T1000 (cell line): ENCODE data around the gene COMMD9.

Experiments
- DNase-seq: peaks from one replicate; lab custom pipeline; 2025; ENCODE audit warnings: mixed read lengths; lab: John Stamatoyannopoulos, UW

The COMMD9 gene

DNA sequence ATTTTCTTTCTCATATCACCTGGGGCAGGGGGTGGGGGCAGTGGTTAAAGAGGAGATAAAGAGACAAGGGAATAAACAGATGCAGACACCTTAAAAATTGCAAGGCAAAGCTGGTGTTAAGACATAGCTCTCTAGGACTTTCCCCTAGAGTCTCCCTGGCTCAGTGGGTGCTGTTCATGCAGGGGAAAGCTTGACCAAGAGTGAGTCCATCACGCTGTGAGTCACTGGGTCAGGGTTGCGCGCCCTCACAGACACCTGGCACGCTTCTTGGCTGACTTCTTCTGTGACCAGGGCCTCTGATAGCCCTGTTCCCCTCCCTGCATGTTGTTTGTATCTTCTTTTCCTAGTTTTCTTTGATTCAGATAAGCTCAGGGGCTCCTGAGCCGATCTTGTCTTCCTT lies 31.9 kb downstream of the COMMD9 start:
- no peak for DNase-seq

DNA sequence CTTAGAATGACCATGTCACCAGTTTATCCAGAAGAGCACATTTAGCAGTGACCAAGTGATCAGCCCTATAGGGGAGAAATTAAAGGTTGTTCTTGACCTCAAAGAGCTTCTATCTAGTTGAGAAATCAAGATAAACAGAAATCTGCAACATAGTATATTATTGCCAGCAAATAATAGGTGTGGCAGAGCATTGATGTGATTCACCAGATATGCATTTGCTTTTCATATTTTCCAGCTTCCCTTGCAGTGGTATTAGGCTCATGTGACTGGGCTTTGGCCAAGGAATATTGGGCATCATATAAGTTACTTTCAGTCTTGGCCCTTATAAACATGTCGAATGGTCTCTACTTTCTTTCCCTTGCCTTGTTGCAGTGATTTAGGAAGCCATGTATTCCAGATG lies 34.5 kb downstream of the COMMD9 start:
- no peak for DNase-seq

DNA sequence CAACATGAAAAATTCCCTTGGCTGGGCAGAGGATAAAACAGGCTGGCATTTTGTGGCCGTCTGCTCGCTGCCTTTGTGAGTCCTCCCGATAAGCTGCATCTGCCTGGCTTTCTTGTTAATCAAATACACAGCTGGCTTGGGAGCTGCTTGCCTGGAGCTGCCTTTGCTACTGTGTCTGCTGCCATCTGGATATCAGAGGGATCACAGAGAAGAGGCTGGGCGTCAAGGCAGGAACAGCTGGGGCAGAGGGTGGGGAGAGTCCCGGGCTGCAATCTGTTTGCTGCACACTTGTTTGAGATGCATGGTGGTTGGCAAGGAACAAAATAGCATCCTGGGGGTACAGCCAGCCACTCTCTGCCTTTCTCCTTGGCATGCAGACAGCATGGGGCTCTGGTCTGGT lies 36.0 kb downstream of the COMMD9 start:
- no peak for DNase-seq

DNA sequence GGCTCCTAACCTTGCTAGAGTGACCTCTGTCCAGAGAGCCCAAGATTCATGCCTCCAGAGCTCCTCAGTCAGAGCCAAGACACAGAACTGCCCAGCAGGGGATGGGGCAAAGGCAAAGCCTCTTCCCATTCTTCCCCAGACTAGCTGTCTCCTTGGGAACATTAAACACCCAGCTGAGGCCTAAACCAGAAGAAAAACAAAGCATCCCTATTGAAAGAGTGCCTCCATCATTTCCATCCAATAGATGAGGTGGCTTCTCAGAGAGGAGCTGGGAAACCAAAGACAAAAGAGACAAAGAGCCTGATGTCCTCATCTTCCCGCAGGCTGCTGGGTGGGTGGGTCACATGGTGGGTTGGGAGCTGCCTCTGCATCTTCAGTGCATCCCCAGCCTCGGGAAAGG lies 37.4 kb downstream of the COMMD9 start:
- no peak for DNase-seq

DNA sequence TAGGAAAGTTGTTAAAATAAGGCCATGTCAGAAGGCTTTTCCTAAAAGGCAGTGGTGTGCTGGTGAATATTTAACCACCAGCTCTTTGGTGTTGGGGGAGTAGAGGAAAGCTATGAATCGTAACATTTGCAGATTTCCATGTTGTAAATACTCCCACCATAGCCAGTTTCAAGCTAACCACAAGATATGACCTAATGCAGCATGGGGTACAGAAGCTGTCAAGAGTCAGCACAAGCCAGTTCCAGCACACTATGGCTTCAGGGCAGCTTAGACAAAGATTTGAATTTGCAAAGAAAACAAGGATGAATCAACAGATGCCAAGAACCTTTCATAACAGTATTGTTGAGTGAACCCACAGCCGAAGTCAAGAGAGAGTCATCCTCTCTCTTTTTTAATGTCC lies 40.0 kb downstream of the COMMD9 start:
- DNase-seq, result peak; percentile 39

DNA sequence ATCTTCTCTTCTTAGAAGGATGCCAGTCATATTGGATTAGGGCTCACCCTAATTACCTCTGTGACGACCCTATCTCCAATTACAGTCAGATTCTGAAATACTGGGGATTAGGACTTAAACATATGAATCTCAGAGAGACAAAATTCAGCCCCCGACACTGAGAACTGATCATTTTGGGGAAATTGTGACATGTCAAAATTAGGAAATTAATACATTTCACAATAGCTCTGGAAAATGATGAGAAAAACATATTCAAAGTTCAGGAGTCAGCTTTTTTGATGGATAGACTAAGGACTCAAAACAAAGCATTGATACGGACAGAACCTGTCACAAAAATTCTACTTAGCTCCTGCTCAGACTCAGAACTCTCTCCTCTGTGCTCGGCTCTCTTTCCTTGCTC lies 40.8 kb downstream of the COMMD9 start:
- DNase-seq, result no peak

DNA sequence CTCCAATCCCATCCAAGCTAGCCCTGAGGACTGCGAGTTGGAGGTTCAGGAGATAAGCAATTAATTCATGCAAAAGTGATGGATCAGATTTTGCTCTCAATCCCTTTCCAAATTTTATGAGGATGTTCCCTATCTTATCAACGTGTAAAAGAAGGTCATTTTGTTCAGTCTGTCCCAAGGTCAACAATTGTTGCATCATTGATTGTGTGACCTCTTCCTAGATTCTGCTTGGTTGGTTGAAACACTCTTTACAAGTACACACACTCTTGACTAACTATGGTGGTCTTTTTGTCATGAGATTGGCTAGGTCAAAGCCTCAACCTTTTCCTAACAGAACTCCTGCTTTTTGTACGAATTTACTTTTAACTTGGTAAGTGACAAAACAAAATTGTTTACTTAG lies 41.7 kb downstream of the COMMD9 start:
- no peak for DNase-seq

DNA sequence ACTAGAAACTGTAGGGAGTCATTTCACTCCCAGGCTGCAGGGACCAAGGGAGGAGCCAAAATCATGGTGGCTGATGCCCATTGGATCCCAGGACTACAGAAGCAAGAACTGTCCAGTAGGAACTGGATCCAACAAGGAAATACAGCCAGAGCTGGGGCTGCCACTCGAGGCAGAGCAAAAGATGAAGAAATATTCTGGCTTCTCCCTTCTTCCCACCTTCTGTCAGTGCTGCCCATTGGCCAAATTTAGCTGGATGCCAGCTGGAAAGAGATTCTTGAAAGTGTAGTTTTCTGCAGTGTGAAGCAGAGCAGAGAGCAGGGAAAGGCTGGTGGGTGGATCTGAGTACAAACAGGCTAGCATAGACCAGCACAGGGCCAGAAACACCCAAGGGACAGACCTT lies 45.6 kb downstream of the COMMD9 start:
- no peak for DNase-seq

DNA sequence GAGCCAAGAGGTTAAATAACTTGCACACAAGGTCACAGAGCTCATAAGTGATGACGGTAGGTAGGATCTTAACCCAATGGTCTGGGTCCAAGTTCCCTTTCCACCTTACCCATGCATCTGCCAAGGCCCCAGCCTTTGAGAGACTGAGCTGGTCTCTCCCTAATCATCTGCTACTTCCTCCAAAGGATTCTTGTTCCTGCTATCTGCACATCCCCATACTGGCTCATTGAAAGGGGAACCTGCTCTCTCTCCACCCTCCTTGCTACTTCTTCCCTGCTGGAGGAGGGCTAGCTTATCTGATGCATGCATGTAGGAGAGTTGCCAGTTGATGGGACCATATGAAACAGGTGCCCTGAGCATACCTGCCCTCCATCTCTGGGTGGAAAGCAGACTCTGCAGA lies 47.7 kb downstream of the COMMD9 start:
- no peak for DNase-seq

DNA sequence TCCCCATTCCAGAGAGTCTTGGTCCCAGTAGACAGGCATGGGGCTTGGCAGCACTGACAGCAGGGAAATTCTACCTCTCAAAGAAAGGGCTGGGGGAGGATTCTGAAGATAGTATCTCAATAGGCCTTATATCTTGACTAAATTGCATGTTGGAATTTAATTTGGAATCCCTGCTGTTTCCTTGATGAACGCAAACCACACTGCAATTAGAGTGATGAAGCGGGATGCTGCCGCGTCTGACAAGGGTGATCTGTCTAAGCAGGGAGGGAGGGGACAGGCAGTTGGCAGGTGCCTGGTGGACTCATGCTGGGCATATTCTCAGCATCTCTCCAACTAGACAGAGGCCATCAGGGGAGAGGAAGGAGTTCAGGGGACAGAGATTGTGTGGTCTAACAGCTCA lies 48.4 kb downstream of the COMMD9 start:
- no peak for DNase-seq

DNA sequence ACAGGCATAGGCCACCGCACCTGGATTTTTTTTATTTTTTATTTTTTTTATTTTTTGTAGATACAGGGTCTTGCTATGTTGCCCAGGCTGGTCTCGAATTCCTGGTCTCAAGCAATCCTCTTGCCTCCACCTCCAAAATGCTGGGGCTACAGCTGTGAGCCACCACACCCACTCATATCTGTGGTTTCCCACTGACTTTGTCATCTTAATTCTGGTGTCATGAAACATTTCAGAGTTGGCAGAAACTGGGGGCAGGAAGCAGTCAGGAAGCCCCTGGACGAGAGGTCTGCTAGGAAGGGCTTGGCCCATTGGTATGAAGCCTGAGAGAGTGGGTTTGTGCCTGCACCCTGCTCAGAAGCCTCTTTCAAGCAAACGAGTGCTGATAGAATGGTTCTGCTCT lies 49.1 kb downstream of the COMMD9 start:
- DNase-seq, result no peak

DNA sequence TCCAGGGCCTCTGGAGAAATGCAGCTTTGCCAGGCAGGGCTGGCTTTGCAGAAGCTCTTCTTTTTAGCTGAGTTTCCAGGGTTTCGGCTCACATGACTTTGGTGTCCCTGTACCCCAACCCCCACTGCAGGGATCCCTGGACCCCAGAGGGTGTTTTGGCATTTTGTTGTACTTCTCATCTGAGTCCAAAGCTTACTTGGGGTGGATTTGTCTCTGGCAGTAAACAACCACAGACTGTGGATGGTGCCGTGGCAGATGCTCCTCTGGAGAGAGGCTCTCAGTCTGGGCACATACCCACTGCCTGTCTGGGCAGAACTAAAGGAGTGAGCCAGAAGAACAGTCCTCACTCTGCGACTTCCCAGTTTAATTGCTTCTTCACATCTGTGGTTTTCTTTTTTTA lies 49.6 kb downstream of the COMMD9 start:
- no peak for DNase-seq

DNA sequence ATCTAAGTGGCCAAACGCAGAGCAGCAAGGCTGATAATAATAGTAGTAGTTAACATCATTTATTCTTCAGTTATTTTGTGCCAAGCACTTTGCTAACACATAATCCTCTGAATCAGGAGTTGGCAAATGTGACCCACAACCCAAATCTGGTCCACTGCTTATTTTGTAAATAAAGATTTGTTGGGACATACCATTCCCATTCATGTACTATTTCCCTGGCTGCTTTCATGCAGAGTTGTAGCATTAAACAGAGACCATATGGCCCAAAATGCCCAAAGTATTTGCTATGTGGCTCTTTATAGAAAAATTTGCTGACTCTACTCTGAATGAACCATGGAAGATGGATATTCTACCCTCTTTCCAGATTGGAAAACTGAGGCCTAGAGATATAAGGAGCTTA lies 50.3 kb downstream of the COMMD9 start:
- DNase-seq, result no peak

DNA sequence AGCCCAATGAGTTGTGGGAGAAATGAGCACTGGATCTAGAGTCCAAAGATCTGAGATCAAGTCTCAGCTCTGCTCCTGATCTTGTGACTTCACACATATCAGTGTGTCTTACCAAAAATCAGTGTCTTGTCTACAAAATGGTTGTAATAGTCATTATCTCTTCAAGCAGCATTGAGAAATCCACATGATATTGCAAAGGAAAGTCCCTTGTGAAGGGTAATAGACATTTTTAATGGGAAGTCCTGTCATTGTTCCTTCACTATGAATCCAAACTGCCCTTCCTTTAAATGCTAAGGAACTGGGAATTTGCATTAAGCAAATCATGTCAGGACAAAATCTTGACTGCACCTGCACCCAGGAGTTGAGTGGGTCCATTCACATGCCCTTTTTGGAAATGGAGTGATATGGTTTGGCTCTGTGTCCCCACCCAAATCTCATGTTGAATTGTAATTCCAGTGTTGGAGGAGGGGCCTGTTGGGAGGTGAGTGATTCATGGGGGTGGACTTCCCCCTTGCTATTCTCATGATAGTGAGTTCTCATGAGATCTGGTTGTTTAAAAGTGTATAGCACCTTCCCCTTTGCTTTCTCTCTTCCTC lies 51.1 kb downstream of the COMMD9 start:
- DNase-seq, result no peak

DNA sequence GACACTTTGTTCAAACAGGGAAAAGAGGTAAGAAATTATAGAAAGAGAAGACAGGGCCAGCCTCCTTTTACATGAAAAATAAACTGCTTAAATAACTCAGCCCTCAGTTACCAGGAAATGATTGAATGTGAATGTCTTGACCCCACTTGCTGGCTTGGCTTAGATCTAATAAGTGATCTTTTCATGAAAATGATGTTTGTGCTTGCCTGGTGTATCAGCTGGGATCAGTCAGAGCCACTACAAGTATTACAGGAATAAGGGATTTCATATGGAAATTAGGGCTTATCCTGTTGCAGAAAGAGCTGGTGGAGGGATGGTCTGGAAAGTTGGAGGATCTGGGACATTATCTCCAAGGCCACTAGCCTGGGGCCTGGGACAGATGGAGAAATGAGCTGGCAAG lies 51.8 kb downstream of the COMMD9 start:
- DNase-seq, result no peak

DNA sequence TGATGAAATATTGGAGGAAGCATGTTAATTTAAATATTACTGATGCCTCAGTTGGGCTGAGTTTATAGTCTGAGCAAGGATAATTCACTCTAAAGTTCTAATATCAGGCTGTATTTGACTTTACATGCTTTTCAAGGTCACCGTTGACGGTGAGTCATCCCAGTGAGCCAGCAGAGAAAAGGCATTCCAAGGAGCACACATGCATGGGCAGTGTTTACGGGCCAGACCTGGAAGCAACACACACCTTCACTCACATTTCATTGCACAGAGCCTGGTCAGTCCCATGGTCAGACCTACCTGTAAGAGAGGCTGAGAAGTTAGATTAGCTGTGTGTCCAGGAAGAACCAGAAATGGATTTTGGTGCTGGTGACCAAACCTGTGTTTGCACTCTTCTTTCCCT lies 53.5 kb downstream of the COMMD9 start:
- no peak for DNase-seq

DNA sequence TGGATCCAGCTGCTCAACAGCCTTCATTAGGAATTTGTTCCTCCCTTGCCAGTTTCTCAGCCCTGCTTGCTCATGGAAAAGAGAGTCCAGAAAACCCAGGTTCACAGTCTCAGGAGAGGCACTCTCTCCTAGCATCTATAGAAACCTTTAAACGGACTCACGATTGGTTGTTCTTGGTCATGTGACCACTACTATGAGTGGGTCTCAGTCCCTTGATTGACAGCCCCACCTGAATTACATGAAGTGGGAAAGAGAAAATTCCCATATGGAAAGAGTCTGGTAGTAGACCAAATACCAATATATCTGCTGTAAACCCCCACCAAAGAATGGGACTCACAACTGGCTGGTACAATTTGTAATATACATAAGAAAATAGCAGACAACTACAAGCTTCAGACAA lies 54.4 kb downstream of the COMMD9 start:
- no peak for DNase-seq

DNA sequence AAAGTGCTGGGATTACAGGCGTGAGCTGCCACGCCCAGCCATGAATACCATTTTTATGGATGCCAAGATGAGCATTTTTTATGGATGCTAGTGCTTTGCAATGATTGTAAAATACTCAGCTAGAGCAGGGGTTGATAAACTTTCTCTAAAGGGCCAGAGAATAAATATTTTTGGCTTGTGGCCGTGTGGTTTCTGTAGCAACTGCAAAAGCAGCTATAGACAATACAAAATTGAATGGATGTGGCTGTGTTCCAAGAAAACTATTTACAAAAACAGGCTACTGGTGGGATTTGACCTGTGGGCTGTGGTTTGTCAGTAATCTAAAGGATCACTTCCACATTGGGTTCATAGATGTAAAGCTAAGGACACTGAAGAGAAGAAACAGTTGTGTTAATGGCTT lies 56.0 kb downstream of the COMMD9 start:
- DNase-seq, result no peak

DNA sequence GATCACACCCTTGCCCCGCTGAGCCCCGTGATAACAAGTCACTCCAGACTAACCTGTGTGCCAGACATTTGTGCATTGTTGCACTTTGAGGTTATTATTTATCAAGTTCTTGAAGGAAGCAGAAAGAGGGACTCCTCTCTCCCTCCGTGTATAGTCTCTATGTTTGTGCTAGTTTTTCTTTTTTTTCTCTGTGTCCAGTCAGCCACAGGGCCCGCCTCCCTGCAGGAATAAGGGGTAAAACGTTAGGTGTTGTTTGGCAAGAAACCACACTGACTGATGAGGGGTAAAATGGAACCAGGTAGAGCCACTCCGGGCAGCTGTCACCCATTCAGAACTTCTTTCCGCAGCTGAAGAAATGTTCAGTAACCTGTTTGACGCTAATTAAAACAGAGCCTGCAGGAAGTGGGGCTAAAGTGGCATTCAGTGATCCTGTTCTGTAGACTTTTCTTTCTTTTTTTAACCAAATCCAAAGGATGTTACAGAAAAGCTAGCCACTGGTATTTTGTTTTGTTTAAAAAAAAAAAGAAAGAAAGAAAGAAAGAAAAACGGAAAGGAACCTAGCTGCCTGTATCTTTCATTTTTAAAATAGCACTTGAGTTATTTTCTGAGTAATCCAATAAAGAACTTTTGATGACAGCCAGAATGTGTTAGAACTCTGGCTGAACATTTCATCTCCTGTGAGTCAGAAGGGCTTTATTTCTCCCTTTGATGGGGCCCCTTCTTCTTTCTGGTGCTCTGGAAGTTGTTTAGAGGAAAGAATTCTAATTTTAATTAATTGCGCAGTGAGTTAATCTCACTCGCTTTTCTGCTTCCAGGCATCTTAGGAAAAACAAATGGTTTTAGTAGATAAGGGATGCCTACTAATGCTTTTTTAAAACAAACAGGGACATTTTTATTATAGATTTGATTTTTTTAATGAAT lies 58.2 kb downstream of the COMMD9 start:
- no peak for DNase-seq

DNA sequence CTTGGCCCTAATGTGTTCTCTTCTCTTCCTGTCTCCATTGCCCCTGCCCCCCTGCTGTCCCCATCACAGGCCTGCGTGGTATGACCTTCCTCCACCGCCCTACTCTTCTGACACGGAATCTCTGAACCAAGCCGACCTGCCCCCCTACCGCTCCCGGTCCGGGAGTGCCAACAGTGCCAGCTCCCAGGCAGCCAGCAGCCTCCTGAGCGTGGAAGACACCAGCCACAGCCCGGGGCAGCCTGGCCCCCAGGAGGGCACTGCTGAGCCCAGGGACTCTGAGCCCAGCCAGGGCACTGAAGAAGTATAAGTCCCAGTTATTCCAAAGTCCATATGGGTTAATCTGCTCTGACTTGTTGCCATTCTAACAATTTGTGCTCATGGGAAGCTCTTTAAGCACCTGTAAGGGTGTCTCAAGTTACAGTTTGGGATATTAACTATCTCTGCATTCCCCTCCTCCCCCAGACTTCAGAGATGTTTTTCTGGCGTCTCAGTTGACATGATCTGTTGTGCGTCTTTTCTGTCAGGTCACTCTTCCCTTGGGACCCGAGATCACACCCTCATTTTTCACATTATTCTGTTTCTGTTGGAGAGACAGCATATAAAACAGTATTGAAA lies 60.0 kb downstream of the COMMD9 start:
- no peak for DNase-seq

DNA sequence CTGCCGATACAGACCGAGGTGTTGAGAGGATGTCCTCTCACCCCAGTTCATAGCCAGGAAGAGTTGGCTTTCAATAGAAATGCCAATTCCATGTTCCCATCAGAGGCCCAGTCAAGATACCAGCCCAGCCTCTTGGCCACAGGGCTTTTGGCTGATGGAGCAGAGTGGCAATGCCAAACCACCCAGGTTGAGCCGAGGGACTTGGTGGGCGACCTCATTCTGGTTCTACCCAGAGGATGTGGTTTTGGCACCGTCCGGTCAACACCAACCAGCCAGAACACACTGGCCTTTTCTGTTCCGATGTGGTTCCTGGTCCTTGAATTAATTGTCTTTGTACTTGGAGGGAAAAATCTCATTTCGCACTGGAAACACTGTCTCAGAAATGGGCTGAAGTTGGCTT lies 60.5 kb downstream of the COMMD9 start:
- no peak for DNase-seq

DNA sequence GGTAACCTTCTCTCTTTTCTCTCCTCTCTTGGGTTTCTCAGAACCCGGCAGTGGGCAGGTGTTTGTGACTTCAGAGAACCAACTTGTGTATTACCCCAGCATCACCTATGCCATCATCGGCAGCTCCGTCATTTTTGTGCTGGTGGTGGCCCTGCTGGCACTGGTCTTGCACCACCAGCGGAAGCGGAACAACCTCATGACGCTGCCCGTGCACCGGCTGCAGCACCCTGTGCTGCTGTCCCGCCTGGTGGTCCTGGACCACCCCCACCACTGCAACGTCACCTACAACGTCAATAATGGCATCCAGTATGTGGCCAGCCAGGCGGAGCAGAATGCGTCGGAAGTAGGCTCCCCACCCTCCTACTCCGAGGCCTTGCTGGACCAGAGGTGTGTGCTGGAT lies 62.2 kb downstream of the COMMD9 start:
- DNase-seq, result no peak

DNA sequence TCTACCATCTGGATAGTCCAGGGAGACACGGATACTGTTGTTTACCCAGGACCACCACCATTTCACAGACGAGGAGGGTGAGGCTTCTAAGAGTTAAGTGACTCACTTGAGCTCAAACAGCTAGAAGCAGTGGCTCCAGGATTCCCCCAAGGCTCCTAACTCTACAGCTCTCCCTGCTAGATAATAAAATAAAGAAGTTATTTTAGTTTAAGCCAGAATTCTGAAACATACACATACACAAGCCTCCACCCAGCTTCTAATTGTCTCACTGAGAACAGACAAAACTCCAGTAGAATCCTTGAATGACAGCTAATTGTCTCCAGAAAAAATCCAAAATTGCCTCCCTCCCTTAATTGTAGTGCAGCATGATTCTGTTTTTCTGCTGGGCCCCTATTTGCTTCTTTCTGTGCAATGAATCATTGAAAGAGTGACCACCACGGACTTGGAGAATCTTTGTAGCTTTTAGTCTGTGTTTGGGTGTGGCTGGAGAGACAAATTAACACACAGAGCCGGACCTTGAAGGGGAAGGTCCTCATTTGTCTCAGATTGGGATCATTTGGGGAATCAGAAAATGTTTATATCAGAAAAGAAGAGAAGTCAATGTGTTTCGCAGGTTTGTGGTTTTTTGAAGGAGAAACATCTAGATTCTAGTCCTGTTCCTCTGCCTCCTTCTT lies 64.9 kb downstream of the COMMD9 start:
- no peak for DNase-seq
